Keratinocyte (primary cell): ENCODE data around the gene S100A11. TPM values are rescaled to one million over a fixed set of nuclear protein-coding genes. Genes with fewer than 3 reads are reported as not detected.

Experiments
- DNase-seq: peaks from one replicate; pipeline ENCODE4 v3.0.0-alpha.2; 2011; ENCODE audit warnings: low read depth, missing footprints, low spot score
- FAIRE-seq: peaks from 2 replicates; lab custom pipeline; 2011; peaks lifted over from hg19 to GRCh38; lab: Jason Lieb, UNC
- H2AFZ ChIP-seq: 2 replicates; pipeline ENCODE4 v1.6.0; 2012; ENCODE audit warnings: low read length, control low read depth, inconsistent platforms; ENCODE audit not compliant: control insufficient read depth
- H3K27ac ChIP-seq: 2 replicates; pipeline ENCODE4 v1.5.1; 2011; ENCODE audit warnings: low read length; ENCODE audit not compliant: control insufficient read depth, insufficient read depth
- H3K27me3 ChIP-seq: 3 replicates; pipeline ENCODE4 v1.6.0; 2011; ENCODE audit warnings: low read length; ENCODE audit not compliant: control insufficient read depth, insufficient read depth; ENCODE audit errors: extremely low read depth
- H3K36me3 ChIP-seq, 2 experiments: 2 replicates in 1 of 2; 3 replicates in 1 of 2; pipeline ENCODE4 v1.5.1; 2011; ENCODE audit warnings: low read length in 2 of 2, mild to moderate bottlenecking in 1 of 2; ENCODE audit not compliant: control insufficient read depth in 2 of 2, insufficient read depth in 2 of 2; ENCODE audit errors: extremely low read depth in 1 of 2
- H3K4me1 ChIP-seq: 3 replicates; pipeline ENCODE4 v1.5.1; 2011; ENCODE audit warnings: low read length; ENCODE audit not compliant: control insufficient read depth, insufficient read depth; ENCODE audit errors: extremely low read depth
- H3K4me2 ChIP-seq: 3 replicates; pipeline ENCODE4 v1.6.0; 2011; ENCODE audit warnings: low read depth, low read length; ENCODE audit not compliant: control insufficient read depth, insufficient read depth; ENCODE audit errors: extremely low read depth
- H3K4me3 ChIP-seq, 3 experiments: fragments of 200-600 bp in 1 of 3; sonication (generic) in 1 of 3; 2 replicates in 2 of 3; 3 replicates in 1 of 3; pipeline ENCODE4 v1.5.1; 2011 to 2016; ENCODE audit warnings: low read length in 3 of 3, mild to moderate bottlenecking in 3 of 3, control low read depth in 2 of 3, inconsistent platforms in 1 of 3, low read depth in 1 of 3, mixed read lengths in 1 of 3, mixed run types in 1 of 3, moderate library complexity in 1 of 3; ENCODE audit not compliant: control insufficient read depth in 2 of 3, insufficient read depth in 2 of 3; ENCODE audit errors: extremely low read depth in 1 of 3
- H3K79me2 ChIP-seq: 2 replicates; pipeline ENCODE4 v1.6.0; 2012; ENCODE audit warnings: low read length; ENCODE audit not compliant: control insufficient read depth, insufficient read depth
- H3K9ac ChIP-seq: 3 replicates; pipeline ENCODE4 v1.6.0; 2011; ENCODE audit warnings: low read length; ENCODE audit not compliant: control insufficient read depth, insufficient read depth; ENCODE audit errors: extremely low read depth
- H3K9me1 ChIP-seq: 3 replicates; pipeline ENCODE4 v1.6.0; 2011; ENCODE audit warnings: low read length; ENCODE audit not compliant: control insufficient read depth, insufficient read depth; ENCODE audit errors: extremely low read depth
- H3K9me3 ChIP-seq: 2 replicates; pipeline ENCODE4 v1.5.1; 2012; ENCODE audit warnings: low read depth, low read length; ENCODE audit not compliant: control insufficient read depth
- H4K20me1 ChIP-seq: 3 replicates; pipeline ENCODE4 v1.6.0; 2011; ENCODE audit warnings: low read length; ENCODE audit not compliant: control insufficient read depth, insufficient read depth; ENCODE audit errors: extremely low read depth
- EZH2 ChIP-seq: IDR thresholded peaks from one replicate; pipeline ENCODE4 v1.6.1; 2012; ENCODE audit warnings: inconsistent platforms, mild to moderate bottlenecking, low read length, moderate library complexity
- dilution Hi-C: fragments of 300-500 bp; cut with MboI; formaldehyde crosslinking; loops from one replicate; pipeline ENCODE4 v1.7.0; 2020; ENCODE audit warnings: low sequenced_read_pairs; ENCODE audit not compliant: extremely low pct_ligation_motif_present
- polyA plus RNA-seq, 5 experiments: library from polyadenylated mRNA; depleted of rRNA in 3 of 5; stranded (reverse) in 3 of 5; stranded (forward) in 1 of 5; unstranded in 1 of 5; fragments of >200 nt; gene quantifications; 1 replicate in 1 of 5; 2 replicates in 3 of 5; 3 replicates in 1 of 5; pipeline versions ENCODE4 v1.2.1 to v1.2.3, GENCODE V29; 2011 to 2012; ENCODE audit warnings: missing spikeins in 2 of 5, low read depth in 1 of 5, low replicate concordance in 1 of 5
- small RNA-seq, 3 experiments: library from RNA; depleted of rRNA; stranded (forward); fragments of <200 nt; gene quantifications; one replicate each; pipeline ENCODE3, GENCODE V24; 2012; ENCODE audit warnings: low read depth in 3 of 3, low replicate concordance in 1 of 3; ENCODE audit not compliant: insufficient read length in 3 of 3
- TF ChIP-seq, protein P1 (sequence below), 3 experiments: IDR thresholded peaks in 1 of 3; conservative IDR thresholded peaks in 1 of 3; optimal IDR thresholded peaks in 1 of 3; 2 replicates in 2 of 3; 3 replicates in 1 of 3; pipeline versions ENCODE3 to v1.5.1; 2011; ENCODE audit warnings: low read length in 3 of 3, mild to moderate bottlenecking in 3 of 3, moderate library complexity in 2 of 3, control low read depth in 1 of 3, inconsistent platforms in 1 of 3; ENCODE audit not compliant: insufficient read depth in 2 of 3; ENCODE audit errors: extremely low read depth in 1 of 3

S100A11 gene
- polyA plus RNA-seq, 1 donor (not counting 4 experiments of a cell fraction or from before 2014, with no cell fraction given), result 3,230 TPM

DNA sequence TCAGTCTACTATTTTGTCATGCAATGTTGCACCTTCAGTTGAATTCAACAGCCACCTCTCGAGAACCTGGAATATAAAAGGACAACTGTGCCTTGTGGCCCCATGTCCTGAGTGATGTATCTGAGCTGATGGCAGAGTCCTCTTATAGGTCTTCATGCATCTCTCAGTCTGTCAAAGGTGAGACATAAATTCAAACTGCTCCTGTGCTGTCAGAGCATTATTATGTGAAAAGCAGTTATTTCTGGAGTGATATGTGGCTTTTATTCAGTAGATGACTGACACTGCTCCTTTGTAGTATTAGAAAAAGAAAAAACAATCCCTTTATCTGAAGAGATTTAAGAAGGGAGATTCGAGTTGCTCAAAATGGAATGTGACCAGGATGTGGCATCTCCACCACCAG is 51.5 kb downstream of the S100A11 start:
- H4K20me1 ChIP-seq, result peaks cover 16% of the 10 kb centered on the region
- no peak overlapping the region for H2AFZ ChIP-seq
- TF ChIP-seq, protein P1, sequence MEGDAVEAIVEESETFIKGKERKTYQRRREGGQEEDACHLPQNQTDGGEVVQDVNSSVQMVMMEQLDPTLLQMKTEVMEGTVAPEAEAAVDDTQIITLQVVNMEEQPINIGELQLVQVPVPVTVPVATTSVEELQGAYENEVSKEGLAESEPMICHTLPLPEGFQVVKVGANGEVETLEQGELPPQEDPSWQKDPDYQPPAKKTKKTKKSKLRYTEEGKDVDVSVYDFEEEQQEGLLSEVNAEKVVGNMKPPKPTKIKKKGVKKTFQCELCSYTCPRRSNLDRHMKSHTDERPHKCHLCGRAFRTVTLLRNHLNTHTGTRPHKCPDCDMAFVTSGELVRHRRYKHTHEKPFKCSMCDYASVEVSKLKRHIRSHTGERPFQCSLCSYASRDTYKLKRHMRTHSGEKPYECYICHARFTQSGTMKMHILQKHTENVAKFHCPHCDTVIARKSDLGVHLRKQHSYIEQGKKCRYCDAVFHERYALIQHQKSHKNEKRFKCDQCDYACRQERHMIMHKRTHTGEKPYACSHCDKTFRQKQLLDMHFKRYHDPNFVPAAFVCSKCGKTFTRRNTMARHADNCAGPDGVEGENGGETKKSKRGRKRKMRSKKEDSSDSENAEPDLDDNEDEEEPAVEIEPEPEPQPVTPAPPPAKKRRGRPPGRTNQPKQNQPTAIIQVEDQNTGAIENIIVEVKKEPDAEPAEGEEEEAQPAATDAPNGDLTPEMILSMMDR (optimal IDR thresholded peaks at IDR 0.05 in 1 of 3, IDR thresholded peaks at IDR 0.05 in 1 of 3, conservative IDR thresholded peaks at IDR 0.05 in 1 of 3; ENCODE audit: extremely low read depth in 1 of 3, insufficient read depth in 2 of 3, low read length in 3 of 3), result no peak
- TF ChIP-seq EZH2, result no peak
- no peak overlapping the region for H3K9ac ChIP-seq
- DNase-seq, result no peak
- H3K27me3 ChIP-seq, result no peaks in the 10 kb centered on the region
- H3K4me3 ChIP-seq, result no peak overlapping the region
- dilution Hi-C loops, result no loop called here
- H3K9me3 ChIP-seq, result no peaks in the 10 kb centered on the region
- H3K4me2 ChIP-seq, result no peak overlapping the region
- no peak for FAIRE-seq
- H3K9me1 ChIP-seq, result no peaks in the 10 kb centered on the region
- peaks cover 59% of the 10 kb centered on the region for H3K4me1 ChIP-seq
- no peak overlapping the region for H3K27ac ChIP-seq
- H3K79me2 ChIP-seq, result peaks cover 58% of the 10 kb centered on the region
- H3K36me3 ChIP-seq, result peaks cover 30 to 59% of the 10 kb centered on the region in 2 experiments

DNA sequence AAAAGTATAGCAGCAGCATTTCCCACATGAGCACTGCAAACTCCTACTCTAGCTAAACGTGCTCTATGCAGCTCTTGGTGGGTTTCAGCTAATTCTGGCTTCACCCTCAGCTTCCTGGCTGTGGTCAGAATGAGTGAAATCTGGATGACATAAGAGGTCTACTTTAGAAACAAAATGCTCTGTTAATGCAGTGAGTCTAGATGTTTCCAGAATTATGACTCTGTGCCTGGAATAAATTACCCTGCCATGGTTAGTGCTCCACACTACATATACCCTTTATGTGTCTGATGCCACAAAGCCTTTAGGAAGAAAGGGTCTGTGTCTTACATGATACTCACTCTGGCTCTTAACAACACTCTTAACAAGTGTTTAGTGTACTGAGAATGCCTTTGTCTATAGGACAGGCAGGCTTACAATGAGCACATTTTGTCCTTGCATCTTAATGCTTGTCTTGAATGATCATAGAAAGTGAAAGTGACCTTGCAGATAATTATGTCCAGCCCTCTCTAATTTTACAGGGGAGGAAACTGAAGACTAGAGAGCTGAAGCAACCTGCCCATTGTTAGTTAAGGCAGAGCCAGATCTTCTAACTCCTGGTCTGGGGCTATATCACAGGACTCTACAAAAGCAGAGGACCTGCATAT is 52.4 kb downstream of the S100A11 start:
- no peak overlapping the region for H3K4me3 ChIP-seq
- FAIRE-seq, result no peak
- no peak overlapping the region for H3K27ac ChIP-seq
- peaks cover 30 to 60% of the 10 kb centered on the region in 2 experiments for H3K36me3 ChIP-seq
- H4K20me1 ChIP-seq, result peaks cover 11% of the 10 kb centered on the region
- H3K4me1 ChIP-seq, result peaks cover 53% of the 10 kb centered on the region
- no peaks in the 10 kb centered on the region for H3K9me3 ChIP-seq
- no peak overlapping the region for H3K9ac ChIP-seq
- no peaks in the 10 kb centered on the region for H3K27me3 ChIP-seq
- H3K4me2 ChIP-seq, result no peak overlapping the region
- dilution Hi-C loops, result no loop called here
- TF ChIP-seq, protein P1 (optimal IDR thresholded peaks at IDR 0.05 in 1 of 3, IDR thresholded peaks at IDR 0.05 in 1 of 3, conservative IDR thresholded peaks at IDR 0.05 in 1 of 3; ENCODE audit: extremely low read depth in 1 of 3, insufficient read depth in 2 of 3, low read length in 3 of 3), result no peak
- no peak for TF ChIP-seq EZH2
- no peak overlapping the region for H2AFZ ChIP-seq
- DNase-seq, result no peak
- no peaks in the 10 kb centered on the region for H3K9me1 ChIP-seq
- peaks cover 53% of the 10 kb centered on the region for H3K79me2 ChIP-seq

Small RNA genes within 50 kb of the gene (small RNA-seq; reads per million reads assigned to genes)
- 0 reads per million in 3 experiments for gene SPTLC1P4

Other genes starting within 250 kb of the S100A11 start
- gene TDRKH, start 246.5 kb downstream of the S100A11 start, polyA plus RNA-seq, result 7.1 to 10.4 TPM (median 9.7 TPM) in 3 replicates
- not detected in 3 replicates for gene LINGO4, start 231.6 kb downstream of the S100A11 start, polyA plus RNA-seq
- gene RORC, start 205.2 kb downstream of the S100A11 start, polyA plus RNA-seq, result 0.05 to 0.13 TPM (median 0.12 TPM) in 3 replicates
- gene C2CD4D, start 197.2 kb downstream of the S100A11 start, polyA plus RNA-seq, result 0.05 to 0.08 TPM (median 0.05 TPM) in 3 replicates
- 0.18 to 0.61 TPM (median 0.19 TPM) in 3 replicates for gene THEM5, start 183.3 kb downstream of the S100A11 start, polyA plus RNA-seq
- 20.1 to 23.3 TPM (median 20.2 TPM) in 3 replicates for gene THEM4, start 127.5 kb downstream of the S100A11 start, polyA plus RNA-seq
- gene S100A10, start 43.1 kb downstream of the S100A11 start, polyA plus RNA-seq, result 762 to 1,688 TPM (median 1,061 TPM) in 3 replicates
- gene TCHHL1, start 52.1 kb upstream of the S100A11 start, polyA plus RNA-seq, result 0.08 TPM in 1 of 3 replicates, not detected in the others
- gene TCHH, start 78.4 kb upstream of the S100A11 start, polyA plus RNA-seq, result 0.07 to 0.25 TPM (median 0.14 TPM) in 3 replicates
- 0.37 to 0.64 TPM (median 0.42 TPM) in 3 replicates for gene RPTN, start 122.2 kb upstream of the S100A11 start, polyA plus RNA-seq
- gene HRNR, start 187.2 kb upstream of the S100A11 start, polyA plus RNA-seq, result 0.03 to 0.09 TPM (median 0.06 TPM) in 3 replicates